Renal cortical epithelial cell (primary cell): ENCODE data around the gene MRPS27. TPM values are rescaled to one million over a fixed set of nuclear protein-coding genes. Genes with fewer than 3 reads are reported as not detected.
A peak's percentile ranks its signal among the peaks of the same experiment; 100 is the strongest.

Experiments
- DNase-seq: peaks from one replicate; pipeline ENCODE4 v3.0.0-alpha.2; 2011; ENCODE audit warnings: low read depth
- total RNA-seq: library from RNA; depleted of rRNA; stranded (reverse); fragments of >200 nt; gene quantifications from 2 replicates; pipeline ENCODE4 v1.2.3, GENCODE V29; 2014

Gene MRPS27
- total RNA-seq, 1 donor from 2014 or later: 58.2 TPM

DNA sequence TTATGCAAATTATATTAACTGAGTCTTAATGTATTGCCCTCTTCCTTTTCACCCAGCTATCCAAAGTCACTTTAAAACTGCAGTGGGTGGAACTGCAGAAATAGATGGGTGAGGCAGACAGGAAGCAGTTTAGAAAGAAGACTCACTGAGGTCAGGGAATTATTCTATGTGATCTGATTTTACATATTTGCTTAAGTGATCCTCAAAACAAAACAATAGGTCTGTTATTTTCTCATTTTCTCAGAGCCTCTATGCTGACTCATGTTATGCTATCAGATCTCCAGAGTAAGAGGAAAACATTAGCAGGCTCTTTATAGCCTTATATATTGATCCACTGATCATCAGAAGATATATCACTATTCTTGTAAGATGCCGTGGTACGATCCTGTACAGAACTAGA lies 63.5 kb downstream of the MRPS27 start:
- peak; percentile 6 for DNase-seq

DNA sequence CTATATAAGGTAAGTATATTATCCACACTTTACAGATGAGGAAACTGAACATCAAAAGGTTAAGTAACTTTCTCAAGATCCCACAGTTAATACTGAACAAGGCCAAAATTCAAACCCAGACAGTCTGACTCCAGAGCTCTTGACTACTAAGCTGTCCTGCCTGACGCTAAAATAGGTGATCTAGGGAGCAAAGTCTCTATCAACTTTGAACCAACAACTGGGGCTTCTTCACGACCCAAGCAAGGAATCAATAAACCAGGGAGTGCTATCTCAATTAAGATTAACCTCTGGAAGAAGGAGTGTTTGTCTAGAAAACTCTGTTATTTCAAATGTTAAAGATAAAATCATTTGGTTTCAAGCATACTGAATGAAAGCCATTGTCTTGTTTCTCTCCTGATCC lies 64.4 kb downstream of the MRPS27 start:
- no peak for DNase-seq

DNA sequence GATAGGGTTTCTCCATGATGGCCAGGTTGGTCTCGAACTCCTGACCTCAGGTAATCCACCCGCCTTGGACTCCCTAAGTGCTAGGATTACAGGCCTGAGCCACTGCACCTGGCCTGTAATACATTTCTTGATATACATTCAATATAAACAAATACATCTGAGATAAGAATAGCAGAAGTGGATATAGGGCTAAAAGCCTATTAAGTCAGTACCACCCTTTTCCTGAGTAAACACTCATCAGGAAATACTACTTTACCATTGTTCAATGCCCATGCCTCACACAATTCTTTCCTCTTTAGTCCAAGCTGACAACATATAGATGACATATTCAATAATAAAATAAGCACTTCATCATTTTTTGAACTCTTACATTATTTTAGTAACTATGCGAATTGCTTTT lies 64.8 kb downstream of the MRPS27 start:
- DNase-seq: no peak

DNA sequence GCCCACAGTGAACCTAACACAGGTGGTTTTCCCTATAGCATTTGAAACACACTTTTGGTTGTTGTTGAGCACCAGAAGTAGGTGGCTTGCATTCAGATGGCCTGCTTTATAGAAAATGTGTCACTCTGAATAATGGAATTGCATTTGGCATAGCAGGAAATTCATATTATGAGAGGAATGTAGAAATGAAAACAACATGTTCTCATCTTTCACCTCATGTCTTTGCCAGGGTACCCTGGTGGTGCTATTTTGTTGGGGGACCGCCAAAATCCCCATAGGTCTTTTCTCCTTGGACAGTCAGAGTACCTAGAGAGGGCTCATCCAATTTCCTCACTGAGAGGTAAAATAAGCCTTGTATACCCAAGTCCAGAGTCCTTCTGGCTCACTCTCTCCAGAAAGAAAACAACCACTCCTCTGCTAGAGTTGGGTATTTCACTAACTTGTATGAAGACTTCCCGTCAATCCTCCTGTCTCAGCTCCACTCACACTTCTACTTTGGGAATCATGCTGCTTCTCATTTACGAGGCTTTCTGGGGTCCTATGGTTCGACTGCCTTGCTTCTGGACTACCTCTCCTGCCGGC lies 67.4 kb downstream of the MRPS27 start:
- no peak for DNase-seq

DNA sequence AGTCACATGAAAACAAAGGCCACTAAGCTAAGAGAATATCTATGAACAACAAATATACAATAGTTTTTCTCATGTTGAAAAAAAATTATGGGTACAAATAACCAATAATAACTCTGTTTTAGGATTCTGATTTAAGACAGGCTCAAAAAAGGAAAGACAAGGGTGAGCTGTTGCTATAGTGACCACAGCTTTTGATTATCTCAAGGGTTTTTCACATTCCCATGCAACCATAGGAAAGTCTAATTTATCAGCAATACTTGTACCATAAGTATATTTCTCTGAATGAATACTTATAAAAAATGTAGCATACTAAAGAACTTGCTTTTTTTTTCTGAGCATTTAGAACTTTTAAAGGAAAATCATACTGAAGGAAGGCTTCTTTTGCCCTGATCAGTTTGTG lies 68.0 kb downstream of the MRPS27 start:
- DNase-seq: no peak

DNA sequence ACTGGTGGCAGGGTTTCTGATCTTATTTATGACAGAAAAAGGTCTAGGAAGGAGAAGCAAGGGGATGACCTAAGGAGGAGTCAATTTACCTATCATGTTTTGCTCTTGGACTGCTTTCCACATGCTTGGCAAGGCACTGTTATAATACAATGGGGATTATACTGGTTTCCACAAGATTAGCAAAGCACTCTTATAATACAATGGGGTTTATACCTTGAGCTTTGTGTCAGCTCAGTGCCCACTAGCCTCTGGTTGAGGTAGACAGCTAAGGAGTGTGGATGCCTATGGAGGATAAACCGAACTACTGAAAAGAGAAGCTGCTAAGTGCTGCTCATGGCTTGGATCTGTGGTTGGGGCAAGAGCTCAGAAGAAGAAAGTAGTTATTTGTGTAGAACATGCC lies 68.7 kb downstream of the MRPS27 start:
- no peak for DNase-seq

DNA sequence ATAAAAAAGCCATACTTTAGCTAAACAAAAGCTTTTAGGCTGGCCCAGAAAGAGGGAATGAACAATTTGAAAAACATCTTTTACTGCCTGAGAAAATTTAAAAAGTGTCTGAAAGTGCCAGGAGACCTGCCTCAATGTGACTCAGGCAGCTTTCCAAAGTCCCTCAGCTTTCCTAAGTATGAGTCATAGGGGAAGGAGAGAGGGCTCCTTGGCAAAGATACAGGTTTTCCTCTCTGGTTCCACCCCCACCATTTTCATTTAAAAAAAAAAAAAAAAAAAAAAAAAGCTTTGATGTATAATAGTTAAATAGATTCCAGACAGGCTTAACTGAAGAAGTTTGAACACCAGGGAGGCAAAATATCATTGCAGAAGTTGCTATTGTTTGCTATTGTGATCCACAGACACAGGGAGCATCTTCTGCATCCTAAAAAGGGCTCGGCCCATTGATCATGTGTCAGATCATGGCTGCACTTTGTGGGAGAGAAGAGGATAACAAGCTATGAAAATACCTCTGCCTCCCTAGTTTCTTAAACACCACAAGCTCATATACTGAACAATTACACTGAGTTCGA lies 71.5 kb downstream of the MRPS27 start:
- DNase-seq: peak; percentile 94

DNA sequence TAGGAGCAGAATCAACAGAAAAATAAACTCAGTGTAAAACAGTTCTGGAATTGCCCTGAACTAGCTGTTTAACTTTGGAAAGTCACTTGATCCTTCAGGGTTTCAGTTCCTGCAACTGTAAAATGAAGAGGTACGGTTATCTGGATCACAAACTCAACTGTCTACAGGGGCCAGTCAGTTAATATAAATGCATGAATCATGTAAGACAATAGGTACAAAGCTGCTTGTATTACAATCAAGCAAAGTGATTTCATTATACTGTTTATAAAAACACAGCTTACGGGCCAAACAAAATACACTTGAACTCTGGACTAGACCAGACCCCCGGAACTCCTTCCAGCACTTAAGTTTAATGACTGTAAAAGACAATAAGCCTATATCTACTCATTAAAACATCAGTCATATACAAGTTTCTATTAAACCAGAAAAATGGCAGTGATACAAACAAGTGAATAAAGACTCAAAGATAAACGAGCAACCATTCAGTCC lies 73.0 kb downstream of the MRPS27 start:
- peak; percentile 58 for DNase-seq

DNA sequence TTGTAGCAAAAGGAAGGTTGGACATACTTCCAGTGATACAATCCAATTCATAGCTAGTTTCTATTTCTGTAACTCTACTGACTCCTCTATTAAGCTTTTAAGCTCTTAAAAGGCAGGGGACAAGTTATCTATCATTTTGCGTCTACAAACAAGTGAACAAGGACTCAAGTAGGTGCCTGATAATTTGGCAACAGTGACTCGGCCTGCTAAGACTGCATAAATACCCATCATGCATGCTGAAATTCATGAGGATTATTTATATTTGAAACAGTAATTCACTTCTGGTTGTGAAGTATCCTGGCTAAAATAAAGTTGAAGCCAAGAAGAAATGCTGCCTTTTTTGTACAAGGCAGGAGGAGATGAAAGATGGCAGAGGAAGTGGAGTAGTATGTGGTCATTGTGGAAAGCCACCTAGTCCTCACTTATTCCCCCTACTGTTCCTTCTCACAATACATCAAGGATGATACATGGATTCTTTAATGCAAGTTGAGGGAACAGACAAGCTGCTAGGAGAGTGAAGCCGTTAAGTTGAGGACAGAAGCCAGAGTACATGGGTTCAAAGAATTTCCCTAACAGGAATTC lies 74.0 kb downstream of the MRPS27 start:
- DNase-seq: no peak

DNA sequence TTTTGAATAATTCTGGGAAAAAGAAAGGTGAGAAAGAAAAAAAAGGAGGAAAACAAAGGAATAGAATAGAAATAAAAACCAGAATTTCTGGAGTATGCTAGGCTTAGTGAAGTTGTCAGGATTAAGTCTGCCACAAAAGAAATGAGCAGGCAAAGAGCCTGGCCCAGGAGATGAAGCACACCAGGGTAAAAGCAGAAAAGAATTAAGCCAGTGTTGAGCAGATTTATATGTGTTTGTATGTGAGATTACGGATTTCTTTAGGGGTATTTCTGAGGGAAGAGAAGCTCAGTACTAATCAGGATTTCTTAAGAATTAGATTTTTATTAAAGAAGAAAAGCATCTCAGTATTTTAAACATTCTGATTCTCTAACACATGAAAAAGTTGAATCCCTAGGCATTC lies 74.5 kb downstream of the MRPS27 start:
- no peak for DNase-seq

DNA sequence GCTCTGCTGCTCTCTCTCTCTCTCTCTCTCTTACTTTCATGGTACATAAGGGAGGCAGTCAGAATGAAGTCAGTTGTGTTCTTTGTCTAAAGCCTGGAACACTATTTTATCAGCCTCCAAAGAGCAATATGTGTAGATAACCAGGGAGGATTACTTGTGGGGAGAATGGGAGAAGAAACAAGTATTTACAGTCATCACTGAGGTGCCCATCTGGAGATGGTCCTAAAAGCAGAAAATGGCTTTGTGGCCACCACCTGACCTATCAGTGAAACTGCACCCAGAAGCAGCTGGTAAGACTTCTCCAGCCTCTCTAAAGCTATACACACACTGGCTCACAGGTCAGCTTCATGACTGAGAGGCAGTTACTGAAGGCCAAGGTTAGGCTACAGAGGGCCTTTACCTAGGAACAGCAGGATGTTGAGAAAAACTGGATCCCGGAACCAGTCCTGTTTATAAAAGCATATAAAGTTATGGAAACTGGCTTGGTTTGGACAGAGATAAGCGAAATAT lies 75.1 kb downstream of the MRPS27 start:
- DNase-seq: peak; percentile 54

DNA sequence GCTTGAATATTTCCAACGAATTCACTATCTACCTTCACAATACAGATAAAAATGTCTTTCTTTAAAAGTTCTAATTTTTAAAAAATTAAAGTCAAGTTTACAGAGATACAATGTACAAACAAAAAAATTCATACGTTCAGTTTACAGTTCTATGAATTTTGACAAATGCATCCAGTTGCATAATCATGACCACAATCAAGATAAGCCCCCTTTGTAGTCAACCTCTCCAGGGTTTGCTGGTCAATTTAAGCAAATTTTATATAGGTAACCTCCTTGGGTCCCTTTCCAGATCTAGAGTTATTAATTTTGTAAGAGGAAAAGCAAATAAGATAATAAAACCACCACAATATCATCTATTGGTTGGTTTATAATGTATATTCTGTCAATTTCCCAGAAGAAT lies 76.3 kb downstream of the MRPS27 start:
- no peak for DNase-seq

DNA sequence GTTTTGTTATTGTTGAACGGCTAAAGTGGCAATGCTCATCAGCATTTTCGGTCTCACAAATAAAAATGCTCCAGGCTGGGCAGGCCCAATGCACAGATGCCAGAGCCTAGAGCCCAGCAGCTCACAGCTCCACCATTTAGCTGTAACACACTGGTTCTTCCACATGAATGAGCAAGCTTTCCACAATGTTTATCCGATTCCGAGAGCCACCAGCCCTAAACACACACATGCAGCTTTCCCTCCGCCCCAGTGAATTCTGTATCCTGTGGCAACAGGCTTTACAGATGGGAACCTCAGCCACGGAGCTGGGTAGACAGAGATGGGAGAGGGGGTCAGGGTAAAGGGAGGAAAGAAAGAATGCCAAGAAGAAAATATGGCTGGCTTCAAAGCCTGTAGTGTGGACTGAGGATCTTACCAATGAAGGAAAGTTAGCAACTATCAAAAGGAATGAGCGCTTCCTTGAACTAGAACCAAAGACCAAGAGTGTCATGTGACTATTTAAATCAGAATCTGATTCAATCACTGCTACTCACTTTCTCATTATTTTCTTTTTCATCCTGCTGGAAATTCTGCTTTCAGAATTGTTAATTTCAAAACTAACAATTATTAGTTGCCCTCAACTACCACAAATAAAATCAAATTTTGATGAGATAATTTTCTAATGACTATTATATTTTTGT lies 77.1 kb downstream of the MRPS27 start:
- peak; percentile 57 for DNase-seq

DNA sequence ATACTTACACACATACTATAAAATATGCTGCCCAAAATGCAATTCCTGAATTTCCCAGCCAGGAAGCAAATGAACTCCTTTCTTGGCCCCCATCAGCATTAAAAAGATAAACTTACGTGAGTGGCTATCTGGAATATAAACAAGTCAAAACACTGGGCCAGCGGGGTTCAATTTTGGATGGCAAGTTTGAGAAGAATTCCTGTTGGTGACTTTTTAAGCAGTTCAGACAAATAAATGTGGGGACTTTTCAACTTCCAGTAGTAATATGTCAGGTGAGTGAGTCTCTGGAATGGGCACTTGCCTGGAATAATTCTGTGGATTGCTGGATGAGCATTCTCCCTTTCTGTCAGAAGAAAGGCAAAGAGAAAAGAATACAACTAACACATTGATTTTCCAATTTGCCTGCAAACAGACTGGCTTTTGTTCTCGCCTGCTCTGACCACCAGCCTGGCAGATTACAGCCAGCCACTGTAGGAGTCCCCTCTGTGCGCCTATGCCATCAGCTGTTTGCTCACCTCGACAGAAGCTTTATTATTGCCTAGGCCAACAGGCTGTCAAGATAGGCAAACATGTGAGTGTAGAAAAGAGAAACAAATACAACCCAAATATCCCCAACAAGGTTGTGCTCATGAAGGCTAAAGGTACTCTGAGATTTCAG lies 78.6 kb downstream of the MRPS27 start:
- no peak for DNase-seq

DNA sequence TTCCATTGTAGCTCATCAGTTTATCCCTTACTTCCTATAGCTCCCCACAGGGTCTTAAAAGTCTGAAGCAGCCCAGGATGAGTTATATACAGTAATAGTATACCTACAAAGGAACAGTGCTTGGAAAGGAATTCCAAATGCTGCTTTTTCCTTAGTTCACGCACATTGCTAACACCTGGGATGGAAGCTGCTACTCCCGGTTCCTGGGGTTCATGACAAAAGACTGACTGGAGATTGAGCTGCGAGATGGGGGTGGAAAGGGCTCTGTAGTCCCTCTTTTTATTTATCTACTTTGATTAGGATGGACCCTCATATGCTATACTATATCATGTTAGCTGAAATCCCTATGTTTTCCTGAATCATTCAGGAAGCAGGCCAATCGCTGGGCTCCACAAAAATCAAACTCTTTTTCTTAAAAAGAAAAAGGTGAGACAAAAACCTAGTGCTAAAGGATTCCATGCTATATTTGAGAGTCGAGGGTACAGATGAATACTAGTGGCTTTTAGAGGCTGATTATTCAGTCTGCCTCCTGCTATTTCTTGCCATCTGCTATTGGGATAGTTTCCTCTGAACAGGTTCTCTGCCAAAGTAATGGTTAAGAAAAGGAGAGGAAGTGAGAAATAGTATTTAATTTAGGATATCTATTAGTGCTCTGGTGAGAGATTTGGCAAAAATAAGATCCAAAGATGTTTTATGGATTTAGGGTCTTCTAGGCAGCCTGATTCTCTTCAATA lies 81.2 kb downstream of the MRPS27 start:
- no peak for DNase-seq

DNA sequence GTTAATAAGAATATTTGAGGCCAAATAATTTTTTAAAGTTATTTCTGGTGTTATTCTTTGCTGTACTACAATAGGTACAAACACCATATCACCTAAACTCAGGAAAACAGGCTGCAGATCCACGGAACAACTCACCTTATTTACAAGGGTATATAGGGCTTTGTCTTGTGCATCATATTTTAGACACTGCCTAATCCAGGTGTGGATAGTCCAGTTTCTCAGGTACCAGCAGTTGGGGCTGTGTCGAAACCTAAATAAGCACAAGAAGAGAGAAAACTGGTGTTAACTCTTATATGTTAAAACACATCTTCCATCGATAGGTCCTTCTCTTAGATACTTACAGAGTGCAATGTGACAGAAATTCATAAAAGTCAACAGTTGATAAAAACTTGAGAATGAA lies 82.2 kb downstream of the MRPS27 start:
- DNase-seq: no peak

DNA sequence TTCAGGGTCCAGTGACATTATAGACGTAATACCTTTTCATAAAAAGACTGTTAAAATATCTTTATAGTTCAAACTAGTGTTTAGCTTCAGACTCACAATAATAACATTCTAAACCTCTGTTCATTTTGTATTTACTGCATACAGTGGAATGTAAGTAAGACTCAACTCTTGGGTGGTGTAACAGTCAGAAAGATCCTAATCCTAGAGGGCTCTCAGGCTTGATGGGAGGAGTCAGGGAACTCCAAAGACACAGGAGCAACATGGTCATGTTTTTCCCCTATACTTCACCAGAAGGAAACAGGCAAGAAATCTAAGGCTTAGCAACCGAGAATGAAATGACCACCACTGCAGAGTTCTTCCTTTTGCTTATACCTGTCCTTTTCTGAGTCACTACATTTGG lies 82.6 kb downstream of the MRPS27 start:
- no peak for DNase-seq

DNA sequence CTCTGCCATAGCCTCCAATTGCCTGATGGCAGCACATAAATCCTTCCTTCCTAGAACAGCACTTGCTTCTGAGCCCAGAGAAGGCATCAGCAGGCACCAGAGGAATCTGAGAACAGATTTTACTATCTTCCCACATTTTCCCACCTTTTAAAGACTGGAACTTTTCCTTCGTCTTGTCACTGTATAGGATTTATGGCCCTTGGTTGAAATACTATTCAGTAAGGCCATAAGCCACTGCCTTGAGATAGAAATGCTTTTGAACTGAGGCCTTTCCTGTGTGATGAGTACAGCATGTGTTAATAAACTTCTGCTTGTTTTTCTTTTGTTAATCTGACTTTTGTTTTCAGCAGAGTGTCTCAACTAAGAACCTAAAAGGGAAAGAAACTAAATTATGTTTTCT lies 84.3 kb downstream of the MRPS27 start:
- no peak for DNase-seq

DNA sequence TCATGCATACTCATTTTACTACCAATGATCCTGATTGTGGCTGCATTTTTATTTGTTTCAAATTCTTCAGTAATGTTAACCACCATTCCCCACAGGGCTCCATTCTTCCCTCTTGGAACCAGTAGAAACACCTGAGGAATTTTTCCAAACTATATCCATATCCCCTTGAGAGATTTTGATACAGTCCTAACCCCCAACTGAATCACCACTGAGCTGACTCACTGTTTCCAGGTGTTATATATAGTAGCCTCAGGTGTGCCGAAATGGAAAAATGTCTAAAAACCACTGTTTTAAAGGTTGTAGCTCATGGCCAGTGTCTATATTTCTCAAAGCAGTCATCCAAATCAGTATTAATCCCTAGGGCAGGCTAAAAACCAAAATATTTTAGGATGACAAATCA lies 85.2 kb downstream of the MRPS27 start:
- DNase-seq: no peak

DNA sequence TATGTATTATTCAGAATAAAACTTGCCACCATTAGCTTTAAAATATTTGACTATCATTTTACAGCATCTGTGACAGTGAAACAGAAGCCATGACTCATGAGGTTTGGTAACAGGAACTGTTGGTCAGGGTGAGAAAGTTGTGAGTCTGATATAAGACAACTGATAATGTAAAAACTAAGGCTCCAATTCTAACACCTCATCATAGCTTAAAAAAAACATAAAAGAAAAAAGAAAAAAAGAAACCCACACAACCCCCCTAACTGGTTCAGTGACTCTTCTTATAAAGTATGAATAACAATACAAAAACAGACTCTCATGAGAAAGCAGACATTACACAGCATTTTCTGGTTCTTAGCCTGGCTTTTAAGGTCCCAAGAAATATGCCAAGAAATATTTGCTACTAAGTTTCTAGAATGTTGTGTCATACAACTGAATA lies 85.8 kb downstream of the MRPS27 start:
- peak; percentile 55 for DNase-seq

DNA sequence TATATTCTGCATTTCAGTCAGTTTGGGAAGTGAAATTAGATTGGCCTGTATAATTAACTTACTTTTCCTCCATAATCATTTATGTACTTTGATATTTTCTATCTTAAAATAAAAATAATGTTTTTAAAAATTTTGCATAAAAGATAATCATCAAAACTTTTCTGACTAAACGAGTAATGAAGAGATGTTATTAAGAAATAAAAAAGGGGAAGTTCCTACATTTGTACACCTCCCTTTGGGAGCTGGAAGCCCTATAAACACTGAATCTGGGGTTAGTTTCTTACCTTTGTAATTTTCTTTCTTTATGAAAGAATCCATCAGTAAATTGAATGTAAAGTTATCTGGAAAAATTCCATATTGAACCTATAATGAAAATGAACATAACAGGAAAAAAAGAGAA lies 86.2 kb downstream of the MRPS27 start:
- DNase-seq: no peak

DNA sequence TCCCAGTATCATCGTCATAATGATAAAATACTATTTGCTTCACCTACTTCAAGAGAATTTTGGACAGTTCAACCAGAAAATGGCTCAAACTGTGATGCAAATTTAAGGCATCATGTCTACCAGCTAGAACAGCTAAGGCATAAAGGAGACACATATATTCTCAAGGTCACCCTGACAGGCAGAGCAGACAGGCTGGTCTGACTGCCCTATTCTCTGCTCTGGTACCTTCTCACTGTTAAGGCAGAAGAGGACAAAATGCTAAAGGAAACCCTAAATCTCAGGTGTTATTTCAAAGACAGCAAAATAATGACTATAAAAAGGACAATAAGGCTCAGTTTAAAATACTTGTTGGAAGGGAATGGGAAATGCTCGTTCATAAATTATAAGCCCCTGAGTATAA lies 87.2 kb downstream of the MRPS27 start:
- DNase-seq: no peak
